ENCODE data around the gene VAPA.

The VAPA gene

GRCh38 chr18:9949861-9950260 is 36.0 kb downstream of the VAPA start:
- Histone ChIP-seq H3K27me3 (ENCODE audit: insufficient read depth, low read length) (no peaks in the 10 kb centered on the region), H3K9me3 (ENCODE audit: insufficient read depth, low read depth, low read length) (no peaks in the 10 kb centered on the region), H3K4me1 (ENCODE audit: insufficient read depth, low read length) (no peaks in the 10 kb centered on the region), H3K9ac (ENCODE audit: low read depth, low read length) (no peak overlapping the region), H3K36me3 (ENCODE audit: insufficient read depth, low read depth, low read length) (peaks cover 59% of the 10 kb centered on the region), H3K4me3 (ENCODE audit: low read length) (no peak overlapping the region), H3K27ac (ENCODE audit: low read length) (no peak overlapping the region)

DNA sequence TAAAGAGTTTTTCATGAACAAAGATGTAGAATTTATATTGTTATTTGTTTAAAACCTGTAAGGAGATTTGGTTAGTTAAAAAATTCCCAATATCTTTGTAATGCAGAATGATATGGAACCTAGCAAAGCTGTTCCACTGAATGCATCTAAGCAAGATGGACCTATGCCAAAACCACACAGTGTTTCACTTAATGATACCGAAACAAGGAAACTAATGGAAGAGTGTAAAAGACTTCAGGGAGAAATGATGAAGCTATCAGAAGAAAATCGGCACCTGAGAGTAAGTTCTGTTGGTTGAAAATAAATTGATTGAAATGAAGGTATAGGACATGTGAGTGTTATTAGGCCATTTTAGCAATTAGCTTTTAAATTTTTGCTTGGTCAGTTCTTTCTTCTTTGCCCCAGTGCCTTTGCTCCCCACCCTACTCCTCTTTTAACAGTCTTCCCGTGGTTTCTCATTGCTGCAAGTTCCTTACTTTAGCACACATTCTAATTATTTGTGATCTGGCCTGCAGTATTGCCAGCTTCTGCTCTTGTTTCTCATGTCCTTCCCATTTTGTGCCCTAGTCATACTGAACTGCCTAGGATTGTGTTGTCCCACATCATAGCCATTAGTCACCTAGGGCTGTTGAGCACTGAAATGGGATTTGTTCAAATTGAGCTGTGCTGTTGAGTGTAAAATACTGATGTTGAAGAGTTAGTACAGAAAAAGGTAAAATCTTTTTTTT is 36.6 kb downstream of the VAPA start:
- Histone ChIP-seq H3K9me3 (ENCODE audit: insufficient read depth, low read depth, low read length) (no peaks in the 10 kb centered on the region), H3K4me3 (ENCODE audit: low read length) (no peak overlapping the region), H3K27ac (ENCODE audit: low read length) (no peak overlapping the region), H3K36me3 (ENCODE audit: insufficient read depth, low read depth, low read length) (peaks cover 62% of the 10 kb centered on the region), H3K27me3 (ENCODE audit: insufficient read depth, low read length) (no peaks in the 10 kb centered on the region), H3K4me1 (ENCODE audit: insufficient read depth, low read length) (no peaks in the 10 kb centered on the region), H3K9ac (ENCODE audit: low read depth, low read length) (no peak overlapping the region)

DNA sequence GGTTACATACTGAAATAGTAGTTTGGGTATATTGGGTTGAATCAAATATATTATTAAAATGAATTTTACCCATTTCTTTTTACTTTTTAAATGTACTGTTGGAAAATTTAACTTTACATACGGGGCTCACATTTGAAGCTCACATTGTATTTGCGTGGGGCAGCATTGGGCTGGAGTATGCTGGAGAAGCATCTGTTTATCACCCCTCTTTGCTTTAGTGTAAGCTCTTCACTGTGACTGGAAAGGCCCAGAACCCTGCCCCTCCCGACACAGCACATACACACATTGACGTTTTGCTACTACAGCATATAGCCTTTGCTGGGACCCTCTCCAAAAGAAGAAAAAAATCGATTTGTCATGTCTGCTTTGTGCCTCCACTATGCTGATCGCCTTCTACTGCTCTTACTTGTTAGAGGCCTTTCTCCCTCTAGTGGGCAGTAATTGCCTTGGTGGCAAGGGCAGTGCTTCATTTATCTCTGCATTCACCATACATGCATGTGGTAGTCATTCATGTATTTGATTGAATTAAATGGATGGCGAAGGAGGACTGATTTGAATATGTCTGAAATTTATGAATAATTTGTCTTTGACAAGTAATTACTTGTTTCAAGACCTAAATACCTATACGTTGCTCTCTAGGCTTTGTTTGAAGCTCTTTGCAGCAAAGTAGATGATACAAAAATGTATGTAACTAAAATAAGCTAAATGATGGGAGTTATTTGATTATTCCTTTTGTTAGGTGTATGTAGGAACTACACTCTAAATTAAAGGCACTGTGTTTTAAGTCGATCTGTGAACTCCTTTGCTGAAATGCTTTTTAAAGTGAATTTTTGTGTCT is 37.4 kb downstream of the VAPA start:
- Histone ChIP-seq H3K4me1 (ENCODE audit: insufficient read depth, low read length) (no peaks in the 10 kb centered on the region), H3K27ac (ENCODE audit: low read length) (no peak overlapping the region), H3K4me3 (ENCODE audit: low read length) (no peak overlapping the region), H3K36me3 (ENCODE audit: insufficient read depth, low read depth, low read length) (peaks cover 58% of the 10 kb centered on the region), H3K27me3 (ENCODE audit: insufficient read depth, low read length) (no peaks in the 10 kb centered on the region), H3K9ac (ENCODE audit: low read depth, low read length) (no peak overlapping the region), H3K9me3 (ENCODE audit: insufficient read depth, low read depth, low read length) (no peaks in the 10 kb centered on the region)

DNA sequence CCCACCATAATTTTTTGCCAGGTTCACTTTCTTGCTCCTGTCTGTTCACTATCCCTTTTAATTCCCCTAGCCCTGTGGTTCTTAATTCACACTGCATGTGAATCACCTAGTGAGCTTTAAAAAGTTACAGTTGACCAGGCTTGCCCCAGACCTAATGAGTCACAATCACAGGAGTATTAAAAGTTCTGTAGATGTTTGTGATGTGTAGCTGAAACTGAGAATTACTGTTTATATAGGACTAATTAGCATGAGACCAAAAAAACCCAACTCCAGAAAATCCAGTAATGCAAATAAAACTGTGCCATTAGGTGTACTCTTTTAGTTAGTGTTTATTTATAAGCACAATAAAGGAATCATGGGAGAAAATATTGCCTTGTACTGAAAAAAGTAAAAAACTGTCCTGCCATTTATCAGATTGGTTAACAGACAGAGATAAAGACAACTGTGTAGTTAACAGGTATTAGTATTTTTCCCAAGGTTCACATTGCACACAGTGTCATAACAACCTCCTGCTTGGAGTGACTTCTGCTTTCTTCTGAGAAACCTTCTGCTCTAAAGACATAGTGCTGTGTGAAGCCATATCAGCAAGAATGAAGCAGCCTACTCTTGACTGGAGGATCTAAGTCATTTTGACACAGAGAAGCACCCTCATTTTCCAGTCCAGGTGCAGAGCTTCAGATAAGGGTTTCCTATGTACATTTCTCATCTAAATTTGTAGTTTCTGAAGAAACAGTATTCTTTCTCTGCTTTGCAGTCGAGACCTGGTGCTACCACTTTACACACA is 39.0 kb downstream of the VAPA start:
- Histone ChIP-seq H3K27me3 (ENCODE audit: insufficient read depth, low read length) (no peaks in the 10 kb centered on the region), H3K27ac (ENCODE audit: low read length) (no peak overlapping the region), H3K4me3 (ENCODE audit: low read length) (no peak overlapping the region), H3K9me3 (ENCODE audit: insufficient read depth, low read depth, low read length) (no peaks in the 10 kb centered on the region), H3K9ac (ENCODE audit: low read depth, low read length) (no peak overlapping the region), H3K4me1 (ENCODE audit: insufficient read depth, low read length) (no peaks in the 10 kb centered on the region), H3K36me3 (ENCODE audit: insufficient read depth, low read depth, low read length) (peaks cover 42% of the 10 kb centered on the region)

- Histone ChIP-seq H3K36me3 (ENCODE audit: insufficient read depth, low read depth, low read length) (peaks cover 17% of the 10 kb centered on the region), H3K4me1 (ENCODE audit: insufficient read depth, low read length) (peaks cover 13% of the 10 kb centered on the region; the same call in 1 of the 2 replicates), H3K9me3 (ENCODE audit: insufficient read depth, low read depth, low read length) (no peaks in the 10 kb centered on the region), H3K27me3 (ENCODE audit: insufficient read depth, low read length) (no peaks in the 10 kb centered on the region), H3K27ac (ENCODE audit: low read length) (no peak overlapping the region), H3K4me3 (ENCODE audit: low read length) (no peak overlapping the region), H3K9ac (ENCODE audit: low read depth, low read length) (no peak overlapping the region)
Observed at GRCh38 chr18:9958861-9959399, 45.1 kb downstream of the VAPA start.

GRCh38 chr18:9959564-9959963 is 45.7 kb downstream of the VAPA start:
- peaks cover 11% of the 10 kb centered on the region for H3K36me3 ChIP-seq (ENCODE audit: insufficient read depth, low read depth, low read length)
- no peak overlapping the region for H3K27ac ChIP-seq (ENCODE audit: low read length)
- H3K9ac ChIP-seq (ENCODE audit: low read depth, low read length), result no peak overlapping the region

GRCh38 chr18:9960258-9960904 is 46.6 kb downstream of the VAPA start:
- no peak overlapping the region for H3K9ac ChIP-seq (ENCODE audit: low read depth, low read length)
- H3K4me1 ChIP-seq (ENCODE audit: insufficient read depth, low read length), result peaks cover 13% of the 10 kb centered on the region; the same call in 1 of the 2 replicates
- H3K36me3 ChIP-seq (ENCODE audit: insufficient read depth, low read depth, low read length), result peaks cover 3% of the 10 kb centered on the region; the same call in 1 of the 2 replicates
- no peaks in the 10 kb centered on the region for H3K9me3 ChIP-seq (ENCODE audit: insufficient read depth, low read depth, low read length)
- H3K4me3 ChIP-seq (ENCODE audit: low read length), result no peak overlapping the region
- no peak overlapping the region for H3K27ac ChIP-seq (ENCODE audit: low read length)
- H3K27me3 ChIP-seq (ENCODE audit: insufficient read depth, low read length), result no peaks in the 10 kb centered on the region

More at GRCh38 chr18:9959564-9959963, 45.7 kb downstream of the VAPA start:
- peaks cover 13% of the 10 kb centered on the region; the same call in 1 of the 2 replicates for H3K4me1 ChIP-seq (ENCODE audit: insufficient read depth, low read length)
- H3K27me3 ChIP-seq (ENCODE audit: insufficient read depth, low read length), result no peaks in the 10 kb centered on the region
- no peak overlapping the region for H3K4me3 ChIP-seq (ENCODE audit: low read length)
- H3K9me3 ChIP-seq (ENCODE audit: insufficient read depth, low read depth, low read length), result no peaks in the 10 kb centered on the region

GRCh38 chr18:9961041-9961440 is 47.2 kb downstream of the VAPA start:
- Histone ChIP-seq H3K27me3 (ENCODE audit: insufficient read depth, low read length) (no peaks in the 10 kb centered on the region), H3K9ac (ENCODE audit: low read depth, low read length) (no peak overlapping the region), H3K27ac (ENCODE audit: low read length) (no peak overlapping the region), H3K4me3 (ENCODE audit: low read length) (no peak overlapping the region), H3K9me3 (ENCODE audit: insufficient read depth, low read depth, low read length) (no peaks in the 10 kb centered on the region), H3K4me1 (ENCODE audit: insufficient read depth, low read length) (peaks cover 16% of the 10 kb centered on the region), H3K36me3 (ENCODE audit: insufficient read depth, low read depth, low read length) (no peaks in the 10 kb centered on the region)

DNA sequence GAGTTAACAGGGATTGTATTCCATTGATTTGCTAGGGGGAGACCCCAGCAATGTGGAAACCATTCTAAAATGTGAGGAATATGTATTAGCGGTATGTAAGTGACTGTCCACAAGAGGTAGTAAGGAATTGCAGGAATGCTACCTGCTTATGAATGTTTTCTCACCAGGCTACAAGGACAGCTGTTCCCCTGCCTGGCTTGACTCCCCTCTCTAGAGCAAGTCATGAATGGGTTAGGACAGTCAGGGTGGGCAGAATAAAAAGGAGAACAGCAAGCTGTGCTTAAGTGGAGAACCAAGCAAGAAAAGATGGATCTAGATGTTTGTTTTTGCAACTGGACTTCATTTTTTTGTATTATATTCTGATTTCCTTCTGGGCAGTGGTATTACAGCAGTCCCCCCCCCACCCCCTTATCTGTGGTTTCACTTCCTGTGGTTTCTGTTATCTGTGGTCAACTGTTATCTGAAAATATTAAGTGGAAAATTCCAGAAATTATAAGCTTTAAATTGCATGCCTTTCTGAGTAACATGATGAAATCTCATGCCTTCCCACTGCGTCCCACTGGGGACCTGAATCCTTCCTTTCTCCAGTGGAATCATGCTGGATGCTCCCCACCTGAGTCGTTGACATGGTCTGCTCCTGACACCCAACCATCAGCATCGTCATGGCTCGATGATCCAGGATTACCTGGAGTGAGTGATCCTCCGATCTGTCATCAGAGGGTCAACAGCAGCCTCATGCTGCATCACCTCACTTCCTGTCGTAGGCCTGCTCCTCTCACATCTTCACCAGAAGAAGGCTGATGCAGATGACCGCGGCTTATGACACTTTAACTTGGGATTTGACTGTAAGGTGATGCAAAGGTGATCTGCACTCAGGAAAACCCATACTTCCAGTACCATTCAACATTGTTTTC is 52.2 kb downstream of the VAPA start:
- Histone ChIP-seq H3K27me3 (ENCODE audit: insufficient read depth, low read length) (no peaks in the 10 kb centered on the region), H3K9ac (ENCODE audit: low read depth, low read length) (no peak overlapping the region), H3K36me3 (ENCODE audit: insufficient read depth, low read depth, low read length) (no peaks in the 10 kb centered on the region), H3K9me3 (ENCODE audit: insufficient read depth, low read depth, low read length) (no peaks in the 10 kb centered on the region), H3K4me1 (ENCODE audit: insufficient read depth, low read length) (peaks cover 3% of the 10 kb centered on the region; the same call in 1 of the 2 replicates), H3K4me3 (ENCODE audit: low read length) (no peak overlapping the region), H3K27ac (ENCODE audit: low read length) (no peak overlapping the region)

DNA sequence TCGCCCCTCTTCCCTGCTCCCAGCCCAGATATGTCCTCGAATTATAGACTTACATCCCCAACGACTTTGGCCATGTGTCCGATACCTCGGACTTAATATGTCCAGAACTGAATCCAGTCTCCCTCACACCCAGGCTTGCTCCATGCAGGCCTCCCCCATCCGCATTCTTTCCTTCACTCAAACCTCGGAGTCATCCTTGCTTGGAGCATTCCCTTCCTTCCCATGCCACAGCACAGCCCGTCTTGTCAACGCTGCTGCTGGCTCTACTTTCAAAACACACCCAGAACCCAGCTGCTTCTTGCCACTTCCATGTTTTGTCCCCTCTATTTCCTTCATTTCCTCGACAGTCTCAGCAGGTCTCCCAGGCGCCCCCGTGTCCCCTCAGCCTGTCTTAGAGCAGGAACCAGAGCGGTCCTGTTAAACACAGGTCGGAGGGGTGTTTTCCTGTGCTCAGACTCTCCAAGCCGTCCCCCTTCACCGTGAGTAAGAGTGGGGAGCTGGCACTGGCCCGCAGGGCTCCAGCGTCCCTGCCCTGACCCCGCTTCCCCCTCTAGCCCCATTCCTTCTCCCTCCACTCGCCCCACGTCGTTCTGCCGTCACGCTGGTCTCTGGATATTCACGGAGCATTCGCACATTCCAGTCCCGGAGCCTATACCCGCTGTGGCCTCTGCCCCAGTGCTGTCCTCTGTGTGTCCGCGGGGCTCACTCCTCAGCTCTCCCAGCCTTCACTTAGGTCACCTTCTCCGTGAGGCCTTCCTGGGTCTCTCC is 54.4 kb downstream of the VAPA start:
- Histone ChIP-seq H3K4me1 (ENCODE audit: insufficient read depth, low read length) (peaks cover 3% of the 10 kb centered on the region; the same call in 1 of the 2 replicates), H3K27ac (ENCODE audit: low read length) (no peak overlapping the region), H3K4me3 (ENCODE audit: low read length) (no peak overlapping the region), H3K9me3 (ENCODE audit: insufficient read depth, low read depth, low read length) (no peaks in the 10 kb centered on the region), H3K36me3 (ENCODE audit: insufficient read depth, low read depth, low read length) (no peaks in the 10 kb centered on the region), H3K27me3 (ENCODE audit: insufficient read depth, low read length) (no peaks in the 10 kb centered on the region), H3K9ac (ENCODE audit: low read depth, low read length) (no peak overlapping the region)

Data from iPS-20b (cell line).